HCT116 (cell line): ENCODE measurements around the gene LUZP2. TPM values are rescaled to one million over a fixed set of nuclear protein-coding genes. Genes with fewer than 3 reads are reported as not detected.

Experiments used
- ATAC-seq: fragments of 200-7000 bp; cut with Tn5 transposase; 2 replicates; pipeline ENCODE4 v1.9.1; 2020; ENCODE audit warnings: mild to moderate bottlenecking, moderate library complexity
- BruUV-seq: library from RNA; stranded (reverse); fragments of 400-500 nt; replicated peaks from 2 replicates; lab custom pipeline; 2021; lab: Mats Ljungman, UMichigan
- CTCF ChIA-PET: fragments of 300-600 bp; sonication (Branson Sonifier 250); formaldehyde crosslinking; loops from one replicate; lab custom pipeline; 2021; ENCODE audit warnings: antibody characterized with exemption; lab: Charles Lee
- POLR2A ChIA-PET: fragments of 300-600, 350-600 bp; sonication (Branson Sonifier 250); formaldehyde crosslinking; loops from one replicate; lab custom pipeline; 2021; ENCODE audit warnings: antibody characterized with exemption; lab: Charles Lee
- RAD21 ChIA-PET, 2 experiments: fragments of 300-600 bp; sonication (Branson Sonifier 250); formaldehyde crosslinking; loops; one replicate each; lab custom pipeline; 2023; ENCODE audit warnings: low total read pairs in 2 of 2; ENCODE audit not compliant: uncharacterized antibody in 2 of 2, unreplicated experiment in 2 of 2, low non-redundant PET in 1 of 2; lab: Charles Lee
- DNase-seq: peaks from one replicate; pipeline ENCODE4 v3.0.0-alpha.2; 2010; ENCODE audit warnings: low read depth, low spot score
- H2AFZ ChIP-seq: fragments of 200-600 bp; shearing (Covaris generic), sonication (generic); 2 replicates; pipeline ENCODE4 v1.6.1; 2017; ENCODE audit warnings: low read depth, mixed run types, mixed read lengths, antibody characterized with exemption, low read length; ENCODE audit not compliant: poor library complexity, severe bottlenecking
- H3K27ac ChIP-seq: 2 replicates; pipeline ENCODE4 v1.5.1; 2012; ENCODE audit warnings: low read depth, low read length
- H3K27me3 ChIP-seq: fragments of 200-600 bp; sonication (generic); 2 replicates; pipeline ENCODE4 v1.6.1; 2016; ENCODE audit warnings: mixed run types, low read length, mixed read lengths; ENCODE audit not compliant: insufficient read depth
- H3K36me3 ChIP-seq, 2 experiments: fragments of 200-500 bp in 1 of 2; fragments of 200-600 bp in 1 of 2; sonication (Bioruptor generic) in 1 of 2; sonication (generic) in 1 of 2; 2 replicates each; pipeline versions ENCODE4 v1.5.1 to v1.6.1; 2014 to 2016; ENCODE audit warnings: low read length in 2 of 2, inconsistent platforms in 1 of 2, mixed read lengths in 1 of 2, mixed run types in 1 of 2; ENCODE audit not compliant: insufficient read depth in 2 of 2, control insufficient read depth in 1 of 2
- H3K4me1 ChIP-seq, 2 experiments: fragments of 200-600 bp in 1 of 2; sonication (generic) in 1 of 2; 2 replicates each; pipeline versions ENCODE4 v1.5.1 to v1.6.1; 2012 to 2017; ENCODE audit warnings: low read length in 2 of 2, inconsistent platforms in 1 of 2, mild to moderate bottlenecking in 1 of 2, mixed read lengths in 1 of 2, mixed run types in 1 of 2, moderate library complexity in 1 of 2; ENCODE audit not compliant: insufficient read depth in 2 of 2, control insufficient read depth in 1 of 2
- H3K4me2 ChIP-seq: fragments of 200-600 bp; sonication (generic); 2 replicates; pipeline ENCODE4 v1.6.1; 2017; ENCODE audit warnings: mixed run types, low read length, mixed read lengths
- H3K4me3 ChIP-seq, 2 experiments: fragments of 200-600 bp in 1 of 2; sonication (generic) in 1 of 2; replicated peaks in 1 of 2; 2 replicates each; pipeline ENCODE4 v1.5.1; 2011 to 2016; ENCODE audit warnings: low read length in 2 of 2, control low read depth in 1 of 2, low read depth in 1 of 2, mild to moderate bottlenecking in 1 of 2, mixed read lengths in 1 of 2, mixed run types in 1 of 2
- H3K79me2 ChIP-seq: fragments of 200-600 bp; sonication (generic); 2 replicates; pipeline ENCODE4 v1.6.1; 2017; ENCODE audit warnings: mild to moderate bottlenecking, mixed run types, low read length, moderate library complexity, mixed read lengths; ENCODE audit not compliant: insufficient read depth
- H3K9ac ChIP-seq: fragments of 200-600 bp; sonication (generic); 2 replicates; pipeline ENCODE4 v1.6.1; 2016; ENCODE audit warnings: low read length, mixed read lengths
- H3K9me2 ChIP-seq: fragments of 200-600 bp; sonication (generic), shearing (Covaris generic); 2 replicates; pipeline ENCODE4 v1.6.1; 2017; ENCODE audit warnings: mixed run types, mild to moderate bottlenecking, moderate library complexity; ENCODE audit not compliant: insufficient read depth
- H3K9me3 ChIP-seq, 2 experiments: fragments of 200-500 bp in 1 of 2; fragments of 200-600 bp in 1 of 2; sonication (Bioruptor generic) in 1 of 2; sonication (generic) in 1 of 2; 2 replicates each; pipeline ENCODE4 v1.6.1; 2014 to 2017; ENCODE audit warnings: low read length in 2 of 2, mixed read lengths in 2 of 2, inconsistent platforms in 1 of 2, low read depth in 1 of 2, mild to moderate bottlenecking in 1 of 2, mixed run types in 1 of 2, moderate library complexity in 1 of 2; ENCODE audit not compliant: control insufficient read depth in 1 of 2, insufficient read depth in 1 of 2
- H4K20me1 ChIP-seq: fragments of 200-600 bp; sonication (generic), shearing (Covaris generic); 2 replicates; pipeline ENCODE4 v1.6.1; 2017; ENCODE audit warnings: mixed run types, mild to moderate bottlenecking, moderate library complexity; ENCODE audit not compliant: insufficient read depth
- CEBPB ChIP-seq: IDR thresholded peaks from 2 replicates; pipeline ENCODE4 v1.6.1; 2012; ENCODE audit warnings: low read depth
- EGR1 ChIP-seq: IDR thresholded peaks from 2 replicates; pipeline ENCODE4 v1.6.1; 2012; ENCODE audit warnings: low read depth
- ELF1 ChIP-seq: IDR thresholded peaks from 2 replicates; pipeline ENCODE4 v1.6.1; 2012; ENCODE audit warnings: low read depth, borderline replicate concordance
- EZH2 ChIP-seq: fragments of 200-600 bp; sonication (generic); IDR thresholded peaks from 2 replicates; pipeline ENCODE4 v1.6.1; 2017; ENCODE audit warnings: antibody characterized with exemption, mixed run types
- EZH2phosphoT487 ChIP-seq: fragments of 200-600 bp; IDR thresholded peaks from 2 replicates; pipeline ENCODE4 v1.6.1; 2018; ENCODE audit warnings: antibody characterized with exemption, borderline replicate concordance
- JUND ChIP-seq: IDR thresholded peaks from 2 replicates; pipeline ENCODE4 v1.6.1; 2012
- POLR2A ChIP-seq: IDR thresholded peaks from 2 replicates; pipeline ENCODE4 v1.7.0; 2011; ENCODE audit warnings: borderline replicate concordance; ENCODE audit not compliant: insufficient read depth, insufficient read length; ENCODE audit errors: extremely low read depth
- POLR2AphosphoS5 ChIP-seq: IDR thresholded peaks from 2 replicates; pipeline ENCODE4 v1.6.1; 2011; ENCODE audit warnings: mild to moderate bottlenecking, low read depth, low read length, moderate library complexity
- SIN3A ChIP-seq: IDR thresholded peaks from 2 replicates; pipeline ENCODE4 v1.6.1; 2012; ENCODE audit warnings: low read depth
- SP1 ChIP-seq: IDR thresholded peaks from 2 replicates; pipeline ENCODE4 v1.6.1; 2012; ENCODE audit warnings: low read depth
- SRF ChIP-seq: IDR thresholded peaks from 2 replicates; pipeline ENCODE4 v1.6.1; 2012; ENCODE audit warnings: low read depth
- TCF7L2 ChIP-seq: IDR thresholded peaks from 2 replicates; pipeline ENCODE4 v1.7.0; 2011; ENCODE audit warnings: borderline replicate concordance, inconsistent platforms; ENCODE audit not compliant: insufficient read depth, insufficient read length; ENCODE audit errors: extremely low read depth
- intact Hi-C: fragments of 100-400 bp; cut with micrococcal nuclease; formaldehyde crosslinking; loops from 2 replicates; pipeline ENCODE4 v1.10.0; 2022
- total RNA-seq: library from RNA; stranded (reverse); gene quantifications from one replicate; pipeline ENCODE4 v1.2.1, GENCODE V29; 2021; ENCODE audit not compliant: unreplicated experiment
- TF ChIP-seq, protein P1 (sequence below), 3 experiments: fragments of 200-600 bp in 1 of 3; sonication (generic) in 1 of 3; IDR thresholded peaks in 2 of 3; conservative IDR thresholded peaks in 1 of 3; 2 replicates each; pipeline ENCODE4 v1.5.1; 2012 to 2017; ENCODE audit warnings: low read depth in 2 of 3, low read length in 2 of 3, antibody characterized with exemption in 1 of 3, borderline replicate concordance in 1 of 3, control low read depth in 1 of 3, mild to moderate bottlenecking in 1 of 3, mixed read lengths in 1 of 3, mixed run types in 1 of 3, moderate library complexity in 1 of 3; ENCODE audit not compliant: insufficient read depth in 1 of 3
- TF ChIP-seq, protein P2 (sequence below): IDR thresholded peaks from 2 replicates; pipeline ENCODE4 v1.6.1; 2011; ENCODE audit warnings: mild to moderate bottlenecking, low read length, moderate library complexity; ENCODE audit not compliant: insufficient replicate concordance; ENCODE audit errors: extremely low read depth
- TF ChIP-seq, protein P3 (sequence below): IDR thresholded peaks from 2 replicates; pipeline ENCODE4 v1.6.1; 2012; ENCODE audit warnings: low read depth
- TF ChIP-seq, protein P4 (sequence below): IDR thresholded peaks from 2 replicates; pipeline ENCODE4 v1.6.1; 2012

The LUZP2 gene
- total RNA-seq, 1 experiment from 2014 or later, result not detected

DNA sequence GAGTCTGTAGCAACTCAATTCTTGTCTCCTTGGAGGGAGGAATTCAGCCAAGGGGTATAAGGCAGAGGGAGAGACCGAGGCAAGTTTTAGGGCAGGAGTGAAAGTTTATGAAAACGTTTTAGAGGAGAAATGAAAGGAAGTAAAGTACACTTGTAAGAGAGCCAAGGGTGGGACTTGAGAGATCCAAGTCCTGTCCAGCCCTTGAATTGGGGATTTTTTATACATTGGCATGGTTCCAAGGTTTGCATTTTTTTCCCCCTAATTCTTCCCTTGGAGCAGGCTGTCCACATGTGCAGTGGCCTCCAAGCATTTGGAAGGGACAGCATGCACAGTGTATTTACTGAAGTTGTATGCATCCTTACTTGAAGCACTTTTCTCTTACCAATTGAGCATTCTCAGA lies 192.1 kb downstream of the LUZP2 start:
- H3K4me2 ChIP-seq, result no peak overlapping the region
- intact Hi-C loops, result no loop called here
- CTCF ChIA-PET, result no interaction called here
- H3K9ac ChIP-seq, result no peak overlapping the region
- no peak overlapping the region for H3K4me3 ChIP-seq
- no TSS peak for BruUV-seq
- no peaks in the 10 kb centered on the region for H3K79me2 ChIP-seq
- no peaks in the 10 kb centered on the region for H3K9me2 ChIP-seq
- no peak for ATAC-seq
- H3K27ac ChIP-seq, result no peak overlapping the region
- H3K4me1 ChIP-seq, result no peaks in the 10 kb centered on the region
- no peak overlapping the region for H2AFZ ChIP-seq
- DNase-seq, result no peak
- H3K9me3 ChIP-seq, result peaks cover 16 to 23% of the 10 kb centered on the region in 2 experiments; a peak in 2 of 4 replicates
- RAD21 ChIA-PET, result no interaction called here
- H3K27me3 ChIP-seq, result no peaks in the 10 kb centered on the region
- POLR2A ChIA-PET, result no interaction called here
- H3K36me3 ChIP-seq, result no peaks in the 10 kb centered on the region
- TF ChIP-seq, protein P1, sequence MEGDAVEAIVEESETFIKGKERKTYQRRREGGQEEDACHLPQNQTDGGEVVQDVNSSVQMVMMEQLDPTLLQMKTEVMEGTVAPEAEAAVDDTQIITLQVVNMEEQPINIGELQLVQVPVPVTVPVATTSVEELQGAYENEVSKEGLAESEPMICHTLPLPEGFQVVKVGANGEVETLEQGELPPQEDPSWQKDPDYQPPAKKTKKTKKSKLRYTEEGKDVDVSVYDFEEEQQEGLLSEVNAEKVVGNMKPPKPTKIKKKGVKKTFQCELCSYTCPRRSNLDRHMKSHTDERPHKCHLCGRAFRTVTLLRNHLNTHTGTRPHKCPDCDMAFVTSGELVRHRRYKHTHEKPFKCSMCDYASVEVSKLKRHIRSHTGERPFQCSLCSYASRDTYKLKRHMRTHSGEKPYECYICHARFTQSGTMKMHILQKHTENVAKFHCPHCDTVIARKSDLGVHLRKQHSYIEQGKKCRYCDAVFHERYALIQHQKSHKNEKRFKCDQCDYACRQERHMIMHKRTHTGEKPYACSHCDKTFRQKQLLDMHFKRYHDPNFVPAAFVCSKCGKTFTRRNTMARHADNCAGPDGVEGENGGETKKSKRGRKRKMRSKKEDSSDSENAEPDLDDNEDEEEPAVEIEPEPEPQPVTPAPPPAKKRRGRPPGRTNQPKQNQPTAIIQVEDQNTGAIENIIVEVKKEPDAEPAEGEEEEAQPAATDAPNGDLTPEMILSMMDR (IDR thresholded peaks at IDR 0.05 in 2 of 3, conservative IDR thresholded peaks at IDR 0.05 in 1 of 3; ENCODE audit: borderline replicate concordance in 1 of 3, insufficient read depth in 1 of 3, low read depth in 2 of 3, low read length in 2 of 3), result no peak
- no peak for TF ChIP-seq SIN3A
- TF ChIP-seq TCF7L2, result no peak
- TF ChIP-seq POLR2A, result no peak
- no peak for TF ChIP-seq EZH2
- TF ChIP-seq, protein P2, sequence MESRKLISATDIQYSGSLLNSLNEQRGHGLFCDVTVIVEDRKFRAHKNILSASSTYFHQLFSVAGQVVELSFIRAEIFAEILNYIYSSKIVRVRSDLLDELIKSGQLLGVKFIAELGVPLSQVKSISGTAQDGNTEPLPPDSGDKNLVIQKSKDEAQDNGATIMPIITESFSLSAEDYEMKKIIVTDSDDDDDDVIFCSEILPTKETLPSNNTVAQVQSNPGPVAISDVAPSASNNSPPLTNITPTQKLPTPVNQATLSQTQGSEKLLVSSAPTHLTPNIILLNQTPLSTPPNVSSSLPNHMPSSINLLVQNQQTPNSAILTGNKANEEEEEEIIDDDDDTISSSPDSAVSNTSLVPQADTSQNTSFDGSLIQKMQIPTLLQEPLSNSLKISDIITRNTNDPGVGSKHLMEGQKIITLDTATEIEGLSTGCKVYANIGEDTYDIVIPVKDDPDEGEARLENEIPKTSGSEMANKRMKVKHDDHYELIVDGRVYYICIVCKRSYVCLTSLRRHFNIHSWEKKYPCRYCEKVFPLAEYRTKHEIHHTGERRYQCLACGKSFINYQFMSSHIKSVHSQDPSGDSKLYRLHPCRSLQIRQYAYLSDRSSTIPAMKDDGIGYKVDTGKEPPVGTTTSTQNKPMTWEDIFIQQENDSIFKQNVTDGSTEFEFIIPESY, result no peak
- TF ChIP-seq POLR2AphosphoS5, result no peak
- no peak for TF ChIP-seq JUND
- TF ChIP-seq SP1, result no peak
- no peak for TF ChIP-seq ELF1
- TF ChIP-seq EZH2phosphoT487, result no peak
- TF ChIP-seq, protein P3, sequence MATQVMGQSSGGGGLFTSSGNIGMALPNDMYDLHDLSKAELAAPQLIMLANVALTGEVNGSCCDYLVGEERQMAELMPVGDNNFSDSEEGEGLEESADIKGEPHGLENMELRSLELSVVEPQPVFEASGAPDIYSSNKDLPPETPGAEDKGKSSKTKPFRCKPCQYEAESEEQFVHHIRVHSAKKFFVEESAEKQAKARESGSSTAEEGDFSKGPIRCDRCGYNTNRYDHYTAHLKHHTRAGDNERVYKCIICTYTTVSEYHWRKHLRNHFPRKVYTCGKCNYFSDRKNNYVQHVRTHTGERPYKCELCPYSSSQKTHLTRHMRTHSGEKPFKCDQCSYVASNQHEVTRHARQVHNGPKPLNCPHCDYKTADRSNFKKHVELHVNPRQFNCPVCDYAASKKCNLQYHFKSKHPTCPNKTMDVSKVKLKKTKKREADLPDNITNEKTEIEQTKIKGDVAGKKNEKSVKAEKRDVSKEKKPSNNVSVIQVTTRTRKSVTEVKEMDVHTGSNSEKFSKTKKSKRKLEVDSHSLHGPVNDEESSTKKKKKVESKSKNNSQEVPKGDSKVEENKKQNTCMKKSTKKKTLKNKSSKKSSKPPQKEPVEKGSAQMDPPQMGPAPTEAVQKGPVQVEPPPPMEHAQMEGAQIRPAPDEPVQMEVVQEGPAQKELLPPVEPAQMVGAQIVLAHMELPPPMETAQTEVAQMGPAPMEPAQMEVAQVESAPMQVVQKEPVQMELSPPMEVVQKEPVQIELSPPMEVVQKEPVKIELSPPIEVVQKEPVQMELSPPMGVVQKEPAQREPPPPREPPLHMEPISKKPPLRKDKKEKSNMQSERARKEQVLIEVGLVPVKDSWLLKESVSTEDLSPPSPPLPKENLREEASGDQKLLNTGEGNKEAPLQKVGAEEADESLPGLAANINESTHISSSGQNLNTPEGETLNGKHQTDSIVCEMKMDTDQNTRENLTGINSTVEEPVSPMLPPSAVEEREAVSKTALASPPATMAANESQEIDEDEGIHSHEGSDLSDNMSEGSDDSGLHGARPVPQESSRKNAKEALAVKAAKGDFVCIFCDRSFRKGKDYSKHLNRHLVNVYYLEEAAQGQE, result no peak
- no peak for TF ChIP-seq EGR1
- TF ChIP-seq, protein P4, sequence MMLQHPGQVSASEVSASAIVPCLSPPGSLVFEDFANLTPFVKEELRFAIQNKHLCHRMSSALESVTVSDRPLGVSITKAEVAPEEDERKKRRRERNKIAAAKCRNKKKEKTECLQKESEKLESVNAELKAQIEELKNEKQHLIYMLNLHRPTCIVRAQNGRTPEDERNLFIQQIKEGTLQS, result no peak
- no peak for TF ChIP-seq CEBPB
- no peak for TF ChIP-seq SRF
- TF ChIP-seq, all 23 proteins: peak for 0
- H4K20me1 ChIP-seq, result no peaks in the 10 kb centered on the region
